ENCODE measurements around the gene KDF1. TPM values are rescaled to one million over a fixed set of nuclear protein-coding genes. Genes with fewer than 3 reads are reported as not detected.

The KDF1 gene
- total and polyA plus RNA-seq, 2 of the 13 experiments (the other 11 are each of a cell fraction or from before 2014, with no cell fraction given): 1.9 to 4.9 TPM

- TF ChIP-seq ZBTB38 (CRISPR knock-in tag; IDR thresholded peaks at IDR 0.05) (peak; percentile 43; the same call in 1 of the 2 replicates), ZNF281 (CRISPR knock-in tag; IDR thresholded peaks at IDR 0.05; ENCODE audit: borderline replicate concordance) (peak; percentile 60; the same call in 1 of the 2 replicates), ZNF550 (CRISPR knock-in tag; IDR thresholded peaks at IDR 0.05; ENCODE audit: borderline replicate concordance) (no peak), IKZF5 (CRISPR knock-in tag; IDR thresholded peaks at IDR 0.05) (peak; percentile 68; the same call in 1 of the 2 replicates), ZBTB26 (CRISPR knock-in tag; IDR thresholded peaks at IDR 0.05; ENCODE audit: borderline replicate concordance) (no peak), ZFP62 (CRISPR knock-in tag; IDR thresholded peaks at IDR 0.05) (no peak), SRSF4 (IDR thresholded peaks at IDR 0.05; ENCODE audit: low read depth, low read length, poor library complexity, severe bottlenecking) (no peak), ZNF773 (CRISPR knock-in tag; IDR thresholded peaks at IDR 0.05; ENCODE audit: borderline replicate concordance) (no peak; the same call in 1 of the 2 replicates)
- TF ChIP-seq, protein P1, sequence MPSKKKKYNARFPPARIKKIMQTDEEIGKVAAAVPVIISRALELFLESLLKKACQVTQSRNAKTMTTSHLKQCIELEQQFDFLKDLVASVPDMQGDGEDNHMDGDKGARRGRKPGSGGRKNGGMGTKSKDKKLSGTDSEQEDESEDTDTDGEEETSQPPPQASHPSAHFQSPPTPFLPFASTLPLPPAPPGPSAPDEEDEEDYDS (CRISPR knock-in tag; IDR thresholded peaks at IDR 0.05): 0 out of 2 replicates have a peak, but pooled peaks have one; percentile 27
- TF ChIP-seq, protein P2, sequence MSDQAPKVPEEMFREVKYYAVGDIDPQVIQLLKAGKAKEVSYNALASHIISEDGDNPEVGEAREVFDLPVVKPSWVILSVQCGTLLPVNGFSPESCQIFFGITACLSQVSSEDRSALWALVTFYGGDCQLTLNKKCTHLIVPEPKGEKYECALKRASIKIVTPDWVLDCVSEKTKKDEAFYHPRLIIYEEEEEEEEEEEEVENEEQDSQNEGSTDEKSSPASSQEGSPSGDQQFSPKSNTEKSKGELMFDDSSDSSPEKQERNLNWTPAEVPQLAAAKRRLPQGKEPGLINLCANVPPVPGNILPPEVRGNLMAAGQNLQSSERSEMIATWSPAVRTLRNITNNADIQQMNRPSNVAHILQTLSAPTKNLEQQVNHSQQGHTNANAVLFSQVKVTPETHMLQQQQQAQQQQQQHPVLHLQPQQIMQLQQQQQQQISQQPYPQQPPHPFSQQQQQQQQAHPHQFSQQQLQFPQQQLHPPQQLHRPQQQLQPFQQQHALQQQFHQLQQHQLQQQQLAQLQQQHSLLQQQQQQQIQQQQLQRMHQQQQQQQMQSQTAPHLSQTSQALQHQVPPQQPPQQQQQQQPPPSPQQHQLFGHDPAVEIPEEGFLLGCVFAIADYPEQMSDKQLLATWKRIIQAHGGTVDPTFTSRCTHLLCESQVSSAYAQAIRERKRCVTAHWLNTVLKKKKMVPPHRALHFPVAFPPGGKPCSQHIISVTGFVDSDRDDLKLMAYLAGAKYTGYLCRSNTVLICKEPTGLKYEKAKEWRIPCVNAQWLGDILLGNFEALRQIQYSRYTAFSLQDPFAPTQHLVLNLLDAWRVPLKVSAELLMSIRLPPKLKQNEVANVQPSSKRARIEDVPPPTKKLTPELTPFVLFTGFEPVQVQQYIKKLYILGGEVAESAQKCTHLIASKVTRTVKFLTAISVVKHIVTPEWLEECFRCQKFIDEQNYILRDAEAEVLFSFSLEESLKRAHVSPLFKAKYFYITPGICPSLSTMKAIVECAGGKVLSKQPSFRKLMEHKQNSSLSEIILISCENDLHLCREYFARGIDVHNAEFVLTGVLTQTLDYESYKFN (CRISPR knock-in tag; conservative IDR thresholded peaks at IDR 0.05): peak; percentile 39; the same call in 1 of the 2 replicates
Observed at GRCh38 chr1:26959722-26960624, at the start of gene KDF1 (continued).
